Measurements from ENCODE around the gene MRPL58. TPM values are rescaled to one million over a fixed set of nuclear protein-coding genes. Genes with fewer than 3 reads are reported as not detected.
"Not testable (repeated sequence)": the region's sequence is repeated elsewhere in the genome, so short reads cannot be mapped to it uniquely, and the experiment has no call there.

The MRPL58 gene
- total RNA-seq, 1 donor from 2014 or later: 50.6 TPM

DNA sequence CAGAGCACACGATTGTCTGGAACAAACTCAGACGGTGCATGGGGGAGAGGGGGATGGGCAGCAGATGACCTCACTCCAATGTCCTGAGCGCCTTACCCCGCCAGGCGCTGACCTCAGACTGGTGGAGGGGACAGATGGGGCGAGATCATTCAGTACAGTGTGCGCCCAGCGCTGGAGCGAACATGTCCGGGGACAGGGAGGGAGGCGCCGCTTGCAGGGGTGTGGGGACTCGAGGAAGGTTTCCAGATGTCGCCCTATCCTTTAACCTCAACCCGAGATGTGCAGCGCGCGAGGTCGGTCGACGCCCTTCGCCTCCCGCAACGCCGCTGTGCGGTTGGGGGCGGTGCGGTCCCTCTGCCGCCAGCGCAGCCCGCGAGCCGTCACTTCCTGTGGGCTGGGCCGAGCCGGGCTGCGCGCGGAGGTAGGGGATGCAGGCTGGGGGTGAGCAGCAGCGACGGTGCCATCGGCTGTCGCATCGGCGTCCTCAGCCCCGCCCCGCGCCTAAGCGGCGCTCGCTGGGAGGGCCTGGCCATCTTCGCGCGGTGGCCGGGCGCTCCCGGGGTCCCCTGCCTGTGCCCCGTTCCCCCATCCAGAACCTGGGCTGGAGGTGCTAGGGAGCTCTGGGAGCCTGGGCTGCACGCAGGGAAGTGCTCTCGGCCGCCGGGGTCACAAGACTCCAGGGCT lies 30.3 kb upstream of the MRPL58 start:
- intact Hi-C loops (cut with micrococcal nuclease): no loop called here
- TF ChIP-seq CTCF (IDR thresholded peaks at IDR 0.05; ENCODE audit: borderline replicate concordance): peak; percentile 38

GRCh38 chr17:74982663-74983313 lies 29.7 kb upstream of the MRPL58 start:
- intact Hi-C loops (cut with micrococcal nuclease); DNase-seq; H3K36me3 ChIP-seq; H3K27me3 ChIP-seq (ENCODE audit: low read depth); H3K9me3 ChIP-seq (replicated peaks): not testable (repeated sequence)
- peaks cover 33% of the 10 kb centered on the region for H3K4me1 ChIP-seq
- peak overlapping the region; percentile 93 for H3K27ac ChIP-seq (replicated peaks)
- peak overlapping the region; percentile 79 for H3K4me3 ChIP-seq

More for the DNA sequence above, 30.3 kb upstream of the MRPL58 start:
- H3K27ac ChIP-seq (replicated peaks): peak overlapping the region; percentile 93
- H3K9me3 ChIP-seq (replicated peaks): no peaks in the 10 kb centered on the region
- H3K27me3 ChIP-seq (ENCODE audit: low read depth): no peaks in the 10 kb centered on the region
- peaks cover 28% of the 10 kb centered on the region for H3K4me1 ChIP-seq
- no peaks in the 10 kb centered on the region for H3K36me3 ChIP-seq
- peak overlapping the region; percentile 79 for H3K4me3 ChIP-seq
- DNase-seq: peak; percentile 74

DNA sequence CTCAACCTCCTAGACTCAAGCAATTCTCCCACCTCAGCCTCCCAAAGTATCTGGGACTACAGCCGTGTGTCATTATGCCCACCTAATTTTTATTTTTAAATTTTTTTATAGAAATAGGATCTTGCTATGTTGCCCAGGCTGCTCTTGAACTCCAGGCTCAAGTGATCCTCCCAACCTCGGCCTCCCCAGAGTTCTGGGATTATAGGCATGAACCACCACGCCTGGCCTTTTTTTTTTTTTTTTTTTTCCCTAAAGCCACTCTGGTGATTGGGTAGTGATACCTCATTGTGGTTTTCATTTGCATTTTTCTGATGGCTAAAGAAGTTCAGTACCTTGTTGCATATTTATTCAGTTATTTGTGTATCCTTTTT lies 26.3 kb upstream of the MRPL58 start:
- H3K36me3 ChIP-seq: no peaks in the 10 kb centered on the region
- intact Hi-C loops (cut with micrococcal nuclease): no loop called here
- no peak overlapping the region for H3K27ac ChIP-seq (replicated peaks)
- H3K4me3 ChIP-seq: no peak overlapping the region
- no peak for DNase-seq
- no peaks in the 10 kb centered on the region for H3K9me3 ChIP-seq (replicated peaks)
- no peaks in the 10 kb centered on the region for H3K27me3 ChIP-seq (ENCODE audit: low read depth)
- H3K4me1 ChIP-seq: peaks cover 60% of the 10 kb centered on the region
- TF ChIP-seq CTCF (IDR thresholded peaks at IDR 0.05; ENCODE audit: borderline replicate concordance): no peak

- H3K4me3 ChIP-seq: peak within 1 kb of the TSS; percentile 80
- peak; percentile 98 for DNase-seq
- H3K27me3 ChIP-seq (ENCODE audit: low read depth): no peaks in the 10 kb centered on the region
- intact Hi-C loops (cut with micrococcal nuclease): no loop called here
- no peaks in the 10 kb centered on the region for H3K36me3 ChIP-seq
- peak within 1 kb of the TSS; percentile 97 for H3K27ac ChIP-seq (replicated peaks)
- no peaks in the 10 kb centered on the region for H3K9me3 ChIP-seq (replicated peaks)
- H3K4me1 ChIP-seq: peaks cover 56% of the 10 kb centered on the region
- TF ChIP-seq CTCF (IDR thresholded peaks at IDR 0.05; ENCODE audit: borderline replicate concordance): no peak
Observed at GRCh38 chr17:74987418-74987908, 25.0 kb upstream of the MRPL58 start, which contains the start of gene CDR2L. Gene CDR2L (plus strand): TSS chr17:74987632. CDS start chr17:74988044, 412 bp downstream.

DNA sequence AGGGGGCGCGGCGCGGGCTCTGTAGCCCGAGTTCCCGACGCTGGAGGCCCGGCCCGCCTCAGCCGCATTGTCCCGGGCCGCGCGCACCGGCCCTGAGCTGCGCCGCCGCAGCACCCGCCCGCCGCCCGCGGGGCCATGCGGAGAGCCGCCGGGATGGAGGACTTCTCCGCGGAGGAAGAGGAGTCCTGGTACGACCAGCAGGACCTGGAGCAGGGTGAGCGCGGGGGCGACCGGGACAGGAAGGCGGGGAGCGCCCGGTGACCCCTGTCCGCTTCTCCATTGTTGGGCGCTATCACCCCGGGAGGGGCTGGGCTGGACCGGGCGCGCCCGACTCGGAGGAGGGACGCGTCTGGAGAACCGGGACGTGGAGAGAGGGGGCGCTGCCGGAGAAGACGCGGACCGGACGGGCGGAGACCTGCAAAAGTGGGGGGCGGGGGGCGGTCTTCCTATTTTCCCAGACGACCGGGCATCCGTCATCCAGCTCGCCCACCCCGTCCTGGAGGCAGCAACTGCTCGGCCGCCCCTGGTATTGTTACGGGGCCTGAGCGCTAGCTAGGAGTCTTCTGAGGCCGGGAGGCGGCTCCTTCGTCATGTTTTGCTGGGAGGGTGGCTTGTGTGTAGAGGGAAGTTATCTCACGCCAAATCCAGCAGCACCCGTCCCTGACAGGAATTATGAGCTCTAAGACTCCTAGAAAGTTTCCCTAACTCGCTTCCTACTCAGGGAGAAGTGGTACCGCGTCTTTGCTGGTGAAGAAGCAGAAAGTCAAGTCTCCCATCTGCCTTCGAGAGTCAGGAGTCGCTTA lies 24.4 kb upstream of the MRPL58 start:
- H3K9me3 ChIP-seq (replicated peaks): no peaks in the 10 kb centered on the region
- H3K4me1 ChIP-seq: peaks cover 55% of the 10 kb centered on the region
- TF ChIP-seq CTCF (IDR thresholded peaks at IDR 0.05; ENCODE audit: borderline replicate concordance): peak; percentile 60
- peak overlapping the region; percentile 97 for H3K27ac ChIP-seq (replicated peaks)
- H3K4me3 ChIP-seq: peak overlapping the region; percentile 80
- DNase-seq: peak; percentile 90
- intact Hi-C loops (cut with micrococcal nuclease): no loop called here
- no peaks in the 10 kb centered on the region for H3K27me3 ChIP-seq (ENCODE audit: low read depth)
- H3K36me3 ChIP-seq: no peaks in the 10 kb centered on the region

All from left ventricle myocardium inferior (tissue), 1 donor.